HAP-1 (cell line): ENCODE data around the gene ANKRD45.
"Not testable (repeated sequence)": the region's sequence is repeated elsewhere in the genome, so short reads cannot be mapped to it uniquely, and the experiment has no call there.

Experiments
- DNase-seq, 2 experiments: peaks; one replicate each; pipeline ENCODE4 v3.0.0-alpha.2; 2016 to 2020; ENCODE audit warnings: low spot score in 2 of 2
- H3K27me3 ChIP-seq: fragments of 250-450 bp; sonication (Bioruptor Pico); 2 replicates; pipeline ENCODE4 v1.5.1; 2020; ENCODE audit warnings: low read depth, mild to moderate bottlenecking, moderate library complexity
- H3K36me3 ChIP-seq: fragments of 250-450 bp; sonication (Bioruptor Pico); replicated peaks from 2 replicates; pipeline ENCODE4 v1.5.1; 2020; ENCODE audit warnings: mild to moderate bottlenecking
- H3K4me1 ChIP-seq: fragments of 250-450 bp; sonication (Bioruptor Pico); 2 replicates; pipeline ENCODE4 v1.5.1; 2020; ENCODE audit warnings: mild to moderate bottlenecking
- H3K4me3 ChIP-seq: fragments of 250-450 bp; sonication (Bioruptor Pico); 2 replicates; pipeline ENCODE4 v1.5.1; 2020; ENCODE audit warnings: mild to moderate bottlenecking, moderate library complexity
- H3K9me3 ChIP-seq: fragments of 250-450 bp; sonication (Bioruptor Pico); 2 replicates; pipeline ENCODE4 v1.5.1; 2020; ENCODE audit warnings: mild to moderate bottlenecking, moderate library complexity
- in situ Hi-C: fragments of 300-500 bp; cut with MboI; formaldehyde crosslinking; loops from 3 replicates; pipeline ENCODE4 v1.14.3; 2020; ENCODE audit warnings: low sequenced_read_pairs, inconsistent platforms, mixed read lengths

ANKRD45 gene

GRCh38 chr1:173635116-173635515 is 34.5 kb downstream of the ANKRD45 start, which contains the start of gene TEX50:
TSS of gene TEX50 (plus strand) at chr1:173635338. CDS start at chr1:173635522, 184 bp downstream.
- H3K9me3 ChIP-seq: no peaks in the 10 kb centered on the region; the same call in 1 of the 2 replicates
- DNase-seq: no peak
- H3K4me1 ChIP-seq: no peaks in the 10 kb centered on the region
- no peaks in the 10 kb centered on the region for H3K27me3 ChIP-seq
- H3K36me3 ChIP-seq: no peaks in the 10 kb centered on the region
- no peak within 1 kb of the TSS for H3K4me3 ChIP-seq
- in situ Hi-C loops: no loop called here

- Histone ChIP-seq H3K36me3 (no peaks in the 10 kb centered on the region), H3K9me3 (no peaks in the 10 kb centered on the region), H3K27me3 (no peaks in the 10 kb centered on the region), H3K4me3 (no peak overlapping the region), H3K4me1 (no peaks in the 10 kb centered on the region)
- in situ Hi-C loops: no loop called here
- no peak for DNase-seq
Observed at GRCh38 chr1:173628888-173629287, 40.8 kb downstream of the ANKRD45 start.

GRCh38 chr1:173627269-173627668 is 42.4 kb downstream of the ANKRD45 start:
- in situ Hi-C loops: no loop called here
- no peaks in the 10 kb centered on the region for H3K27me3 ChIP-seq
- no peaks in the 10 kb centered on the region for H3K4me1 ChIP-seq

DNA sequence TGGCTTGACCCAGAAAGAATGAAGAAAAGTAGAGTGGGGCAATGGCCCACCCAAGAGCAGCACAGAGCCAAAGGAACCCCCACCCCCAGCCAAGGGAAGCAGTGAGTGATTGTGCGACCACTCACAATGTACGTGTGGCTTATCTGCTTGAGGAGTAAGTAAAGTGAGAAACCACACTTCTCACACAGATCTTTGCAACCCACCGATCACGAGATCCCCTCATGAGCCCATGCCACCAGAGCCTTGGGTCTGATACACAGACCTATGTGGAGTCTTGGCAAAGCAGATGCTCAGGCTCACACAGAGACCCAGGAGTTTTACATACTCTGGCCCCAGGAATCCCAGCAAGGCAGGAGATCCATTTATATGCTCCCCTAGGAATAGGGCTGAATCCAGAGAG is 52.8 kb downstream of the ANKRD45 start:
- no peak for DNase-seq
- in situ Hi-C loops: no loop called here
- Histone ChIP-seq H3K4me1 (no peaks in the 10 kb centered on the region), H3K4me3 (no peak overlapping the region), H3K36me3 (no peaks in the 10 kb centered on the region), H3K27me3 (no peaks in the 10 kb centered on the region), H3K9me3 (0 out of 2 replicates have a peak, but pooled peaks cover 4% of the 10 kb centered on the region)

More at GRCh38 chr1:173627269-173627668, 42.4 kb downstream of the ANKRD45 start:
- no peak for DNase-seq
- no peaks in the 10 kb centered on the region for H3K36me3 ChIP-seq
- no peaks in the 10 kb centered on the region for H3K9me3 ChIP-seq
- no peak overlapping the region for H3K4me3 ChIP-seq

DNA sequence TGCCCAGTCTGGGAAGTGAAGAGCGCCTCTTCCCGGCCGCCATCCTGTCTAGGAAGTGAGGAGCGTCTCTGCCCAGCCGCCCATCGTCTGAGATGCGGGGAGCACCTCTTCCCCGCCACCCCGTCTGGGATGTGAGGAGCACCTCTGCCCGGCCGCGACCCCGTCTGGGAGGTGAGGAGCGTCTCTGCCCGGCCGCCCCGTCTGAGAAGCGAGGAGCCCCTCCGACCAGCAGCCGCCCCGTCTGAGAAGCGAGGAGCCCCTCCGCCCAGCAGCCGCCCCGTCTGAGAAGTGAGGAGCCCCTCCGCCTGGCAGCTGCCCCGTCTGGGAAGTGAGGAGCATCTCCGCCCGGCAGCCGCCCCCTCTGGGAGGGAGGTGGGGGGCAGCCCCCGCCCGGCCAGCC is 56.6 kb downstream of the ANKRD45 start:
- H3K27me3 ChIP-seq, H3K4me1 ChIP-seq, H3K36me3 ChIP-seq, H3K9me3 ChIP-seq, in situ Hi-C loops, H3K4me3 ChIP-seq, DNase-seq: not testable (repeated sequence)

DNA sequence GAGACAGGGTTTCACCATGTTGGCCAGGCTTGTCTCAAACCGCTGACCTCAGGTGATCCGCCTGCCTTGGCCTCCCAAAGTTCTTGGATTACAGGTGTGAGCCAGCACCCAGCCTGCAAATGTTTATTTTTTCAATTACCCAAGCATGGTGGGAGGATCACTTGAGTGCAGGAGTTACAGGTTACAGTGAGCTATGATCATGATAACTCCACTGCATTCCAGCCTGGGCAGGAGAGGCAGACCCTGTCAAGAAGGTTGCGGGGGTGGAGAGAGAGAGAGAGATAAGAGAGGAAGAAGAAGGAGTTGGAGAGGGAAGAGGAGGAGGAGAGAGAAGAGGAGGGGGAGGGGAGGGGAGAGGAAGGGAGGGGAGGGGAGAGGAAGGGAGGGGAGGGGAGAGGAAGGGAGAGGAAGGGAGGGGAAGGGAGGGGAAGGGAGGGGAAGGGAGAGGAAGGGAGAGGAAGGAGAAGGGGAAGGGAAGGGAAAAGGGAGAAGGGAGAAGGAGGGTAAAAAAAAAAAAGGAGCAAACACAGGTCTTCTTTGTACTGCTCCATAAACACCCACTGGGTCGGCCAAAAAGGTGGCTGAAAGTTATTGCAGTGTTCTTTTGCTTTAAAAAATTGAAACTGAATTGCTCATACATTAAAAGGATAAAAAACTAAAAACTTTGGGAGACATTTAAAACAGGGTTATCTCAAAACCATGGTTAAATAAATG is 61.0 kb downstream of the ANKRD45 start:
- Histone ChIP-seq H3K9me3 (no peaks in the 10 kb centered on the region), H3K27me3 (peaks cover 2% of the 10 kb centered on the region; the same call in 1 of the 2 replicates), H3K36me3 (no peaks in the 10 kb centered on the region), H3K4me1 (no peaks in the 10 kb centered on the region), H3K4me3 (no peak overlapping the region)
- DNase-seq: no peak
- in situ Hi-C loops: no loop called here

- H3K4me3 ChIP-seq: no peak within 1 kb of the TSS
- no peaks in the 10 kb centered on the region for H3K9me3 ChIP-seq
- in situ Hi-C loops: no loop called here
Observed at GRCh38 chr1:173603056-173603591, 66.5 kb downstream of the ANKRD45 start, which contains the start of gene SLC9C2. TSS of gene SLC9C2 (minus strand) at chr1:173603072. CDS start at chr1:173601776, 1,296 bp downstream.

GRCh38 chr1:173601588-173601987 is 68.1 kb downstream of the ANKRD45 start:
- H3K36me3 ChIP-seq: no peaks in the 10 kb centered on the region
- in situ Hi-C loops: no loop called here
- DNase-seq: no peak

More at GRCh38 chr1:173603056-173603591, 66.5 kb downstream of the ANKRD45 start, which contains the start of gene SLC9C2:
- Histone ChIP-seq H3K27me3 (peaks cover 2% of the 10 kb centered on the region; the same call in 1 of the 2 replicates), H3K36me3 (no peaks in the 10 kb centered on the region), H3K4me1 (no peaks in the 10 kb centered on the region)
- no peak for DNase-seq

DNA sequence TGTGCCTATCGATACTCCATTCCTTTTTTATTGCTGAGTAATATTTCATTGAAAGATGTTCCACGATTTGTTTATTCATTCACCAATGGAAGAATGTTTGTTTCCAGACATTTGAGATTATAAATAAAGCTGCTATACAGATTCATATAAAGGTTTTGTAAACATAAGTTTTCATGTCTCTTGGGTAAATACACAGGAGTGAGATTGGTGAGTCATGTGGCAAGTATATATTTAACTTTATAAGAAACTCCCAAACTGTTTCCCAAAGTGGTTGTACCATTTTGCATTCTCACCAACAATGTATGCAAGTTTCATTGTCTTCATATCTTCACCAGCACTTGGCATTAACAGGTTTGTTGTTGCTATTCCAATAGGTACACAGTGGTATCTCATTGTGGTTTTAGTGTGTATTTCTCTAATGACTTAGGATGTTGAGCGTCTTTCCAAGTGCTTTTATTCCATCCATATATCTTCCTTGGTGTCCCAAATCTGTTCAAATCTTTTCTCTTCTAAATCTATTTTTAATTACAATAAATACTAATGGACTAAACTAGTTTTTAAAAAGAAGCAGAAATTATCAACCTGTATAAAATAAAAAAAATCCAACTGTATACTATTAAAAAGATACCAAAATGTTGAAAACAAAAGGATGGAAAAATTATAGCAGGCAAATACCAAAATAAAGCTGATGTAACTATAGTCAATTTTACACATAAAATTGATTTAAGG is 73.4 kb downstream of the ANKRD45 start:
- H3K4me3 ChIP-seq: no peak overlapping the region
- DNase-seq: no peak
- in situ Hi-C loops: no loop called here
- no peaks in the 10 kb centered on the region for H3K4me1 ChIP-seq
- H3K27me3 ChIP-seq: no peaks in the 10 kb centered on the region
- H3K9me3 ChIP-seq: no peaks in the 10 kb centered on the region; the same call in 1 of the 2 replicates
- H3K36me3 ChIP-seq: no peaks in the 10 kb centered on the region

More at GRCh38 chr1:173601588-173601987, 68.1 kb downstream of the ANKRD45 start:
- H3K27me3 ChIP-seq: peaks cover 2% of the 10 kb centered on the region; the same call in 1 of the 2 replicates
- no peaks in the 10 kb centered on the region for H3K4me1 ChIP-seq
- no peak overlapping the region for H3K4me3 ChIP-seq
- H3K9me3 ChIP-seq: no peaks in the 10 kb centered on the region

DNA sequence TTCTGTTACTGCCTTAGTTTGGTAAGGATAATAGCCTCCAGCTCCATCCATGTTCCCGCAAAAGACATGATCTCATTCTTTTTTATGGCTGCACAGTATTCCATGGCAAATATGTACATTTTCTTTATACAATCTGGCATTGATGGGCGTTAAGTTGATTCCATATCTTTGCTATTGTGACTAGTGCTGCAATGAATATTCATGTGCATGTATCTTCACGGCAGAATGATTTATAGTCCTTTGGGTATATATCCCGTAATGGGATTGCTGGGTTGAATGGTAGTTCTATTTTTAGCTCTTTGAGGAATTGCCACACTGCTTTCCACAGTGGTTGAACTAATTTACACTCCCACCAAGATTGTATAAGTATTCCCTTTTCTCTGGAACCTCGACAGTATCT is 78.5 kb downstream of the ANKRD45 start:
- DNase-seq, H3K36me3 ChIP-seq, in situ Hi-C loops, H3K4me3 ChIP-seq, H3K27me3 ChIP-seq, H3K9me3 ChIP-seq, H3K4me1 ChIP-seq: not testable (repeated sequence)

DNA sequence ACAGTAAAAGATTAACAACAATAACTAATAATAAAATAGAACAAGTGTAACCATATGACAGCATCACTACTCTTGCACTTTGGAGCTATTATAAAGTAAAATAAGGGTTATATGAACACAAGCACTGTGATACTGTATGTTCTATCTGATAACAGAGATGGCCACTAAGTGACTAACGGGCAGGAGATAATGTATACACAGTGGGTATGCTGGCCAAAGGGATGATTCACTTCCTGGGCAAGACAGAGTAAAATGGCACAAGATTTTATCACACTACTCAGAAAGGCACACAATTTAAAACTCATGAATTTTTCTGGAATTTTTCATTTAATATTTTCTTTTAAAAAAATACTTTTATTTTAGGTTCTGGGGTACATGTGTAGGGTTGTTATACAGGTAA is 79.1 kb downstream of the ANKRD45 start:
- in situ Hi-C loops: no loop called here
- no peak for DNase-seq

DNA sequence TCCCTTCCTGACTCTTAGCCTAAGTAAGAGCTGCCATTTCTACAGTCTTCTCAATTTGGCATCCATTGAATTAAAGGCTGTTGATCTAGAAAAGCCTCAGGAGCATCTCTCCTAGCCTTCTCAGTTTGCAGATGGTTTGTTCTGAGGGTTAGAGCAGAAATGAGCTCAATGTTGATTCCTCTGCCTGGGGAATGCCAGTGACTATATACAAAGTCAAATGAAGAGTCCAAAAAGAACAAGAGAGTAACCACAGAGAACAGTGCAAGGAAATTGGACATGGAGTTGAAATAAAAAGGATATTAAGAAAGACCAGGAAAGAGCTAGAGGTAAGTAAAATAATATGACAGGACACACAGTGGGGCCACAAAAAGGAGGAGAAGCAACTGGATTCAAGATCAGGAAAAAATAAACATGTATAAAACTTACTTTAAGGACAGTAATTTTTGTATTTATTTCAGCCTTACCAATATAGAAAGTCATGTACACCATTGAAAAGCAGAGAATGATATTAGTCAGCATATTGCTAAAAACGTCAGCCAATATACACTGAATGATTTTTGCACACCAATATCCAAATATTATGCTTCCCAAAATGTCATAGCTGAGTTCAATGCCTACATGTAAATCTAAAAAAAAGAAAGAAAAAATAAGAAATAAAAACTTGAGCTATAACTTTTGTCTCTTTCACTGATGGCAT is 88.1 kb downstream of the ANKRD45 start:
- Histone ChIP-seq H3K36me3 (no peaks in the 10 kb centered on the region), H3K4me3 (no peak overlapping the region), H3K27me3 (peaks cover 3% of the 10 kb centered on the region; the same call in 1 of the 2 replicates), H3K9me3 (no peaks in the 10 kb centered on the region), H3K4me1 (0 out of 2 replicates have a peak, but pooled peaks cover 7% of the 10 kb centered on the region)
- no peak for DNase-seq
- in situ Hi-C loops: no loop called here

More for the DNA sequence above, 79.1 kb downstream of the ANKRD45 start:
- Histone ChIP-seq H3K4me3 (no peak overlapping the region), H3K9me3 (no peaks in the 10 kb centered on the region; the same call in 1 of the 2 replicates), H3K36me3 (no peaks in the 10 kb centered on the region), H3K27me3 (no peaks in the 10 kb centered on the region), H3K4me1 (no peaks in the 10 kb centered on the region)

DNA sequence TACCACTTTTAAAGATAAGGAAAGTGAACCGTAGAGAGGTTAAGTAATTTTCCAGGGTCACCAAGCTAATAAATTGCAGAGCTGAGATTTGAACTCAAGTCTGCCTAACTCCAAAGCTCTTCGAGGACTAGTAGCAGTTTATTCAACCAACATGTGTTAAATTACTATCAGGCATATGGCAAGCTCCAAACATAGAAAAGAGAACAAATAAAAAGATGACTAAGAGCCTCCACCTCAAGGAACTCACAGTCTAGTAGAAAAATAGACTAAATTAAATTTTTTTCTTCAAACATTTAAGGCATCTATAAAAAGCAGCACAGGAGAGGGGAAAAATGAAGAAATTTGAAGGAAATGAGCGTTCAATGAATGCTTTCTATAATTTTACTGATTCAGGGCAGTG is 89.0 kb downstream of the ANKRD45 start:
- H3K36me3 ChIP-seq: no peaks in the 10 kb centered on the region
- no peak overlapping the region for H3K4me3 ChIP-seq
- in situ Hi-C loops: no loop called here
- H3K4me1 ChIP-seq: 0 out of 2 replicates have a peak, but pooled peaks cover 7% of the 10 kb centered on the region
- H3K9me3 ChIP-seq: no peaks in the 10 kb centered on the region
- peaks cover 3% of the 10 kb centered on the region; the same call in 1 of the 2 replicates for H3K27me3 ChIP-seq
- DNase-seq: no peak
